Right ventricle myocardium inferior (tissue), 1 donor: ENCODE measurements around the gene APPL2. TPM values are rescaled to one million over a fixed set of nuclear protein-coding genes. Genes with fewer than 3 reads are reported as not detected.

Source experiments
- ATAC-seq: fragments of 200-7000 bp; cut with Tn5 transposase; one replicate; pipeline ENCODE4 v1.9.1; 2020; ENCODE audit warnings: mild to moderate bottlenecking, moderate library complexity
- DNase-seq: peaks from one replicate; pipeline ENCODE4 v3.0.0; 2021; ENCODE audit errors: missing footprints
- intact Hi-C: fragments of 100-400 bp; cut with DNase I; formaldehyde crosslinking; loops from one replicate; pipeline ENCODE4 v1.11.0; 2022
- long read RNA-seq: library from polyadenylated mRNA; unstranded; transcript quantifications from one replicate; pipeline ENCODE4 v2.0.0, GENCODE V29; 2021
- total RNA-seq: library from RNA; stranded (reverse); fragmentation: NEBNext Ultra II Directional; extraction: Animal tissue kit (Norgen Biotek cat#: 25700); gene quantifications from one replicate; pipeline ENCODE4 v1.2.1, GENCODE V29; 2021
- donor health status: DM: no; HTN: yes; CAD: no; lungs with severe emphysema.

Gene APPL2, protein sequence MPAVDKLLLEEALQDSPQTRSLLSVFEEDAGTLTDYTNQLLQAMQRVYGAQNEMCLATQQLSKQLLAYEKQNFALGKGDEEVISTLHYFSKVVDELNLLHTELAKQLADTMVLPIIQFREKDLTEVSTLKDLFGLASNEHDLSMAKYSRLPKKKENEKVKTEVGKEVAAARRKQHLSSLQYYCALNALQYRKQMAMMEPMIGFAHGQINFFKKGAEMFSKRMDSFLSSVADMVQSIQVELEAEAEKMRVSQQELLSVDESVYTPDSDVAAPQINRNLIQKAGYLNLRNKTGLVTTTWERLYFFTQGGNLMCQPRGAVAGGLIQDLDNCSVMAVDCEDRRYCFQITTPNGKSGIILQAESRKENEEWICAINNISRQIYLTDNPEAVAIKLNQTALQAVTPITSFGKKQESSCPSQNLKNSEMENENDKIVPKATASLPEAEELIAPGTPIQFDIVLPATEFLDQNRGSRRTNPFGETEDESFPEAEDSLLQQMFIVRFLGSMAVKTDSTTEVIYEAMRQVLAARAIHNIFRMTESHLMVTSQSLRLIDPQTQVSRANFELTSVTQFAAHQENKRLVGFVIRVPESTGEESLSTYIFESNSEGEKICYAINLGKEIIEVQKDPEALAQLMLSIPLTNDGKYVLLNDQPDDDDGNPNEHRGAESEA
- total RNA-seq, result 20.9 TPM
- long read RNA-seq, transcript APPL2-201 (21 exons, 3,239 nt), result major isoform, 16 of 19 reads
- long read RNA-seq, partial matches to known transcripts, result 1 of 19 reads
- long read RNA-seq, other reads (novel, unspliced or antisense), result 1 of 19 reads

DNA sequence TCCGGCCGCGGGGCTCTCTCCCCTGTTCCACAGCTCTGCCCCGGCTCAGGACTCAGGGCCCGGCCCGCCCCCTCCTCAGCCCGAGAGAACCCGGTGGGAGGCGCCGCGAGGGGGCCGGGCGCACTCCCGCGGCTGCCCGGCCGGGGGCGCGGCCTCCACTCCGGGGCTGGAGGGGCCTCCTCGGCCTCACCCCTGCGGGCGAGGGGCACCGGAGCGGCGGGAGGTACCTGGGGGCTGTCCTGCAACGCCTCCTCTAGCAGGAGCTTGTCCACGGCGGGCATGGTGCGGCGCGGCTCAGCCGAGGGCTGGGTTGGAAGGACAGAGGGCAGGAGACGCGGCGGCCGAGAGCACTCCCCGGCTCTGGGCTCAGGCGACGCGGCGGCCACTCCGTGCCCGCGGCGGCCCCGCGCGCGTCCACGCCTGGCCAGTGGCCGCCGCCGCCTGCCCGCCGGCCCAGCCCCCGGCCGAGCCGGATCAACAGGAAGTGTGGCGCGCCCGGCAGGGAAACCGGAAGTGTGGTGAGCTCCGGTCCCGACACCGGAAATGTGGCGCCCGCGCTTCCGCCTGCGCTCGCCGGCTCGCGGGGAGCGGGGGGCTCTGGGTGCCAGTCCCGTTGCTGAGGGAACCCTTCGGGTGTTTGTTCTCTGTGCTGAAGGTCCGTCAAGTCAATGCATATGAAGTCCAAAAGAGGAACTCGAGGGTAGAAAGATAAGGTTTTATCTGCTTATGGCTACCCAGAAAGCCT, at the start of gene APPL2:
TSS of gene APPL2 (minus strand) at position 443 of the 745 bp plus-strand sequence. CDS start at position 281, 162 bp downstream.
- peak; percentile 96 for ATAC-seq
- intact Hi-C loops, result loop anchor here (2.0 to 10.0 kb wide), 2 partner anchors 17 to 1101 kb away; partner anchors contain the start of gene NFYB

DNA sequence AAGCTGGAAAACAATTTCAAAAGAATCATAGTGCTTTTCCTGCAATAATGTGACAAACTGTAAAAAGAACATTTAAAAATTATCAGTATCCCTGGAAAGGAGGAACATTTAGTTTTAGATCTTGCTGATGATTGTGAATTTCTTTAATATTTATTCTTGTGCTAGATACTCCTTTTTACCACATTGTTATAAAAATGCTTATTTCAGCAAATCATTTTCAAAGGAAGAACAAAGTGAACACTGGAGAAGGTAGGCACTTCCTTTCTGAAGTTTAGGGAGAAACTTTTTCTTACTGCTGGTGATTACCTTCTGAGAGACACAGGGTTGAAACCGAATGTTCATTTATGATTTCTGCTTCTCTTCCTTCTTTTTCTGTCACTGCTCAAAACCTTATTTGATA, 49.4 kb upstream of the APPL2 start:
- DNase-seq (no peak), ATAC-seq (no peak)
- intact Hi-C loops, result no loop called here

More for the DNA sequence above, at the start of gene APPL2:
- DNase-seq, result peak; percentile 96

DNA sequence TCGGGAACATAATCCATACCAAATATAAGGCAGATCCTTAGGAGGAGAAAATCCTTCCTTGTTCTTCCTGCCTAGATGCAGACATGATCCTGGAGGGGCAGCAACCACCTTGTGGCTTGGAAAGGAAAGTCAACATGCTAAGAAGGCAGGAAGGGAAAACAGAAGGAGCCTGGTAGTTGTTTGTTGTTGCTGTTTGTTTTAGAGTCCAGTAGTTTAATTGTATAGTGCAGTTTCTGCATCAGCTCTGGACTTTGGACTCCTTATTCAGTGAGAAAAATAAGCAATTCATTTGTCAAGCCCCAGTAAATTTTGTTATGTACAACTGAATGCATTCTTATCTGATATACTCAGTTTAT, 45.7 kb upstream of the APPL2 start:
- ATAC-seq (no peak), DNase-seq (no peak)
- intact Hi-C loops, result loop anchor here (5.0 kb wide), 1 partner anchor 101 kb away; no protein-coding TSS in a partner anchor

DNA sequence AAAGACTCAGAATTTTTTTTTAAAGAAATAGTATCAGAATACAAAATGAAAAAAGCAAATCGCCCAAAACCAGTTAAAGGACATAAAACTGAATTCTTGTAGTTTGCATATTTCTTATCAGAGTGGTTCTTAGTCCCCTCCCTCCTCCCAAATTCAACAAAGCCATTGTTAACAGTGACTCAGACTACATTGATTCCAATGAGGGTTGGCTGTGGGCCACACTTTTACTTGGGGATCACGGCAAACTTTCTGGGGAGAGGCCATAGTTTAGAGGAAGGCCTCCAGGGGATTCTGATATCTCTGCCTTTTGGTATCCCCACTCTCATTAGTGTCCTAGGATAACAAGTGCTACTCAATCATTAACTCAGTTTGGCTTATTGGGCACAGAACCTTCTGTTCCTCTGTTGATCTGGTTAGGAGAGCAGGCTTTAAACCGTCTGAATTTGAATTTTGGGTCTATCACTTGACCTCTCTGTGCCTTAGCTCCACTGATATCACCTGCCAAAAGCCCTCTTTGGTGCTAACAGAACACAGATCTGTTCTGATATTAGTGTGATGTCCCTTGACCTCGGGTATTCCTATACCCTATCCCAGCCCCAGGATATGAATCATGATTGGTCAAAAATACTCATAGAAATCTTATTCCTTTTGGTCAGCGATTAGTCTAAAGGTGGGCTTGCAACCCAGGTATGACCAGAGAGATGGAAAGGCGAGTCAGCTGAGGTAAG, 45.2 kb upstream of the APPL2 start:
- no peak for ATAC-seq
- DNase-seq, result no peak
- intact Hi-C loops, result loop anchor here (5.0 kb wide), 1 partner anchor 101 kb away; no protein-coding TSS in a partner anchor

DNA sequence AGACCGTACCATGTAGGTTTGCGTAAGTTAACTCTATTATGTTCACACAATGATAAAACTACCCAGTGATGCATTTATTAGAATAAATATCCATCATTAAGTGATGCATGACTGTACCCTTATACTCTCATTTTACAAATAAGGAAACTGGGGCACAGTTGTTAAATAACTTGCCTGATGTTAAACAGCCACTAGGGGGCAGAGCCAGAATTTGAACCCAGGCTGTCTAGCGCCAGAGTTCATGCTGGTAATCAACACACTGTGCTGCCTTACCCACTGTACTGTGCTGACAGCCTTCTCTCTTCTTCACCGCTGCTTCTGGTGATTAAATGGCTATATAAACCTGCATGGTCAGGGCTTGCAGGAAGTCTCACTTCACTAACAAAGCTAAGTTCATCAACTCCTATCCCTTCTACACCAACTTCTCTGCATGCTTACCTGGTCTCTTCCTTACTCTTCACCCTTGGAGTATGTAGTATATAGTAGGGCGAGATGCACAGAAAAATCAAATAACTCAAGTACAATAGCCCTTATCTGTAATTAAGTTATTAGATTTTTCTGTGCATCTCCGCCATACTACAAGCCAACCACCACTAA, 43.6 kb upstream of the APPL2 start:
- intact Hi-C loops, result loop anchor here (5.0 kb wide), 1 partner anchor 103 kb away; no protein-coding TSS in a partner anchor
- ATAC-seq (no peak), DNase-seq (no peak)

DNA sequence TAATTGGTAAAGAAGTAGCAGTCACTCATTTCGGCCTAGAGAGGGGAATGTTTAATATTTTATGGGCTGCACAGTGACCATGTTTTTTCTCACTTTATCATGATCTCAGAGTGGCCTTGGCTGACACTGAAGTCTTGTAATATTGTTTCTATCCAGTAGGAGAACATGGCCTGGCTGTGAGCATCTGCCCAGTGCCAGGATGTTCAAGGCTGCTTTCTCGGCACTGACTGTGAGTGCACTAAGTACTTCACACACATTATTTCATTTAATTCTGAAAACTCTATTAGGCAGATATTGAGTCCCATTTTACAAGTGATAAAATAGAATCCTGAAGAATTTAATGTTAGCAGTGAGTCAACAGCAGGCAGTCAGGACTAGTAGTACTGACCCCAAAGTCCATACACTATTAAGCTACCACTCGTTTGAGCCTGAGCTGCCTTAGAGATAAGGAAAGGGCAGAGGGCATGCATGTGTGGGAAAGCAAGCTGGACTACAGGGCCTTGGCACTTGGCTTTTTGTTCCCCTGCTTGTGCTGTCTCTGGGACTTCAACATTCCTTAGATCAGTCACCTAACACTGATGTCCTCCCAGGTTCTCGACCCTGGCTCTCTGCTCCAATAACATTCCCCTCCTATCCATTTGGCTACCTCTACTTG, 42.2 kb upstream of the APPL2 start:
- intact Hi-C loops, result no loop called here
- ATAC-seq, result no peak
- no peak for DNase-seq

DNA sequence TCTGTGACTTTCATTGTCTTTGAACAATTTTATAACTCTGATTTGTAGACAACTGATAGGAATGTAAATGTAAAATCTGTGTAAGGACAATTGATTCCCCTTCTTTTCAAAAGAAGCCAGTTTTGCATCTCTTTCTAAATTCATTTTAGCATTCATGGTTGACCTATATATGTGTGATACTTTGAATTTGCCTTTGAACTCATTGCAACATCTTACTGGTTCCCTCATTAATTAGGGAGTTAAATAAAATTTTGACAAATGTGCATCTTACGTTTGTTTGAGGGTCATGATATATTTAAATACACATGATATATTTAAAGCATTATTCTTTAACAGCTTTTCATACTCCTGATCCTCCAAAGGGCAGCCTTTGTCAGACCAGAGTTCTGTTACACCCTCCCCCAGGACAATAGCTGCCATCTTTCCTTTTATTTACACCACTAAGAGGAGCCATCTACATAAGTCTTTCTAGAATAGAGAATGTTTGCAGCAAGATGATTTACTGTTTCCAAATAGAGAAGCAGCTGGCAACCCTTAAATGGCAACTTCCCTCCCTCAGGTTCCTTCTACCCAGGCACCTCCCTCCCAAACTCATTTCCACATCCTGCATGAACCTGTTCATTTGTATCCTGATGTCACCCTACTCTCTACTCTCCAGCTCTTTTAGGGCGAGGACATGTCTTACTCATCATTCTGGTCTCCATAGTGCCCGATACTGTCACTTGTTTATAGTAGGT, 40.2 kb upstream of the APPL2 start:
- DNase-seq (no peak), ATAC-seq (no peak)
- intact Hi-C loops, result no loop called here

DNA sequence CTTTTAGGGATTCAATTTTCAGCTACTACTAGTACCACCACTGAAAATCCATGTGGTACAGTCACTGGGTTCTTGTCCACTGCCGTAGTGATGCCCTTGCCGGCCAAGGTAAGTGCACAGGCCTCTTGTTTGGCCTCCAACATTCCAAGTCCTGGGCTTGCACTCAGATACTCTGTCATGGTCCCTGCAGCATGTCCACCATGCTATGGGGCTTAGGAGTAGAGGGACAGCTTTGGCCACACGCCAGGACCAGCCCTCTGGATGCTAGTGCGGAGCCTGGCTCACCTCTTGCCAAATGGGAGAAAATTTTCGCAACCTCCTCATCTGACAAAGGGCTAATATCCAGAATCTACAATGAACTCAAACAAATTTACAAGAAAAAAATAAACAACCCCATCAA, 38.6 kb upstream of the APPL2 start:
- intact Hi-C loops, result no loop called here
- ATAC-seq (no peak), DNase-seq (no peak)

DNA sequence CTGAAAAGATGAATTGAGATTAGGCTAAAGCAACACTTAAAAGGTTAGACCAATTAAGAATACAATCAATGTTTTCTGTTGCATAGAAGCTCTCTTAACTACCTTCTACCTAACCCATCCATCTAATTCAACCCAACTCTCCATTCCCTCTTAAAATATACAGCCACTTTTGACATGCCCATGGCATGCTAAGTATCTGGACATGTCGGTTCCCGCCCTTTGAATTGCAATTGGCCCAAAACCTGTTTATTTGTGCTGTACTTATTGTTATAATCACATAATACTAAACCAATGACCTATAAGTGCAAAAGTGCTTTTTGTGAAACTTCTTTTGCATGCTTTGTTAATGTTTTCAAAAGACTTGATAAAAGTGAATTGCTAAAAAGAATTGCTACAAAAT, 37.6 kb upstream of the APPL2 start:
- DNase-seq, result no peak
- intact Hi-C loops, result no loop called here
- no peak for ATAC-seq

DNA sequence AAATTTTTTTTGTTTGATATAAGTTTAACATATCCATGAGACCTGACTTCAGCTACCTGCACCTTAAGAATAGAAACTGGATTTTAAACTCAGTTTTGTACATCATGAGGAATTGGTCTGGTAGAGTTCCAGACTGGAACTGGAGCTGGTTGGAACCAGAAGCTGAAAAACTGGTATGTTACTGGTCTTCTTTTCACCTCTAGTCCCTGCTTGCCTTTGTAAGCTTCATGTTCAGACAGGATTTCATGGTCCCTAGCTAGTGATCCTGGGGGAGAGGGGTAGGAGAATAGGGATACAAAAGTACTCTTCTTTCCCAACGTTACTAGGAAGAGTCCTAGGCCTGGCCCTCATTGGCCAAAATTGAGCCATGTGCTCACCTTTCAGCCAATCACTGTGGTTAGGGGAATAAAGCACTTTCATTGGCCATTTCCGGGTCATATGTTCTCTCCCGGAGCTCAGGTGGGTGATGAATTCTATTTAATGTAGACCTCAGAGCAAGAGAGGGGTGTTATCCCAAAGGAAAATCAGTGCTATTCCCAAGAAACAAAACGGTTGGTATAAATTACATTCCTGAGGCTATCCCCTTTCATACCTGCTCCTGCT, 36.9 kb upstream of the APPL2 start:
- intact Hi-C loops, result no loop called here
- ATAC-seq (no peak), DNase-seq (no peak)

DNA sequence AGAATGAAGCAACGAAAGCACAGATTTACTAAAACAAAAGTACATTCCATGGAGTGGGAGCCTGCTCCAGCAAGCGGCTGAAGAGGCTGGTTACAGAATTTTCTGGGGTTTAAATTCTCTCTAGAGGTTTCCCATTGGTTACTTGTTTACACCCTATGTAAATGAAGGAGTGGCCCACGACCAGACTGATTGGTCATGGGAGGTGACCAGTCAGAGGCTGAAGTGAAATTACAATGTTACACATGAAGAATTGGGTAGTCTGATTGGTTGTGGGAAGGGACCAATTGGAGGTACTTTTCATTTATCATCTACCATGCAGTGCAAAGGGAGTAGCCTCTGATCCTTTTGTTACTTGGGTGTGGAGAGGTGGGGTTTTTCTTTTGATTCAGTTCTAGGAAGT, 36.2 kb upstream of the APPL2 start:
- ATAC-seq, result no peak
- intact Hi-C loops, result no loop called here

DNA sequence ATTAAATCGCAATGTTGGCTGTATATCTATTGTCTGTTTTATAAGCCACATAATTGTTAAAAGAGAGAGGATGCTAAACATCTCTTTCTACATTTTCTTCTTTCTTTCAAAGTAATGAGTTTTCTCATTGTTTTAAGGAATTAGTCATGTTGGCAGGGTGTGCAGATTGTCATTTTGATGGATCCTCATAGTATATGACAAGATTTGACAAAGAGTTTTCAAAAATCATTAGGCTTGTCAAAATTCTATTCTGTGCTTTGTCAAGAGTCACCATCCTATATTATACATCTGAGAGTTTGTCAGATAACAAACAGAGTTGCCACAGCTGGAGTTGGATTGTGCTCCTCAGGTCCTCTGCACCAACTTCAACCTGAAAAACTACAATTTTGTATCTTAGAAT, 35.4 kb upstream of the APPL2 start:
- ATAC-seq (no peak), DNase-seq (no peak)
- intact Hi-C loops, result no loop called here

More for the DNA sequence above, 36.2 kb upstream of the APPL2 start:
- no peak for DNase-seq

DNA sequence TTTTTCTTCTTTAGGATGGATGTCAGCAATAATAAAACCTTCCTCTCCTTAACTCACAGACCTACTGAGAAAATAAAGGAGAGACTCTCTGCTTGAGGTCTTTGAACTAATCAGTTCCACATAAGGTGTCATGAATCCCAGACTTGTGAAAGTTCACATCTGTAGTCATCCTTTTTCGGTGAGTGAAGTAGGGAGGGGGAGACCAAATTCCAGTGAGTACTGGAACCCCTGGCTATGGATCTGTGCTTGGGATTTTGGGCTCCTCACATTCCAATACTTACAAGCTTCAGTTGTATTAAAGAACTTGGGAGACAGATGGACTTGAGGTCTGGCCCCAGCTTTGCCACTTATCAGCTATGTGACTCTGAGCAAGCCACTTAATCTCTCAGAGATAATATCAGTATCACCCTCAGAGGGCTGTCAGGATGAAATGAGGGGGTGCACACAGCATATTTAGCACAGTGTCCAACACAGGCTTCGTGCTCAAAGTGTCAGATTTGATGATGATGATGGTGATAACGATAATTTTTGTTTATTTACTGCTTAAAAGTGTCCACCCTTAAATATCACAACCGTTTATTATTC, 34.8 kb upstream of the APPL2 start:
- DNase-seq, result no peak
- ATAC-seq, result no peak
- intact Hi-C loops, result no loop called here

DNA sequence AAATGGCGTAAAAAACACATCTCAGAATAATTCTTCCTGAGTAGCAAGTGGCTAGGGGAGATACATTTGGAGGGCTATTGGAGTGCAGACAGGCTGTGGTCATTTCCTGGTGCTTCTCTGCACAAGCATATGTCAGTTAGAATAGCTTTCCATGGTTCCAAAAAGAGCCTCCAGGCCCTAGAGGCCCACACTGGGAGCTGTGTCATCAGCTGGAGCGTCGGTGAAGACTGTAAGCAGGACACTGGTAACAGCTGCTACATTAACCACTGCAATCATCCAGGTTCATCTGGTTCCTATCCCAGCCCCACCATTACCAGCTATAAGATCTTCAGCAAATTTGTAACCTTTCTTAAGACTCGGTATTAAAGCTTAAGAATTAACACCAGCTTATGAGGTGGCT, 31.7 kb upstream of the APPL2 start:
- ATAC-seq, result no peak
- intact Hi-C loops, result no loop called here
- no peak for DNase-seq

DNA sequence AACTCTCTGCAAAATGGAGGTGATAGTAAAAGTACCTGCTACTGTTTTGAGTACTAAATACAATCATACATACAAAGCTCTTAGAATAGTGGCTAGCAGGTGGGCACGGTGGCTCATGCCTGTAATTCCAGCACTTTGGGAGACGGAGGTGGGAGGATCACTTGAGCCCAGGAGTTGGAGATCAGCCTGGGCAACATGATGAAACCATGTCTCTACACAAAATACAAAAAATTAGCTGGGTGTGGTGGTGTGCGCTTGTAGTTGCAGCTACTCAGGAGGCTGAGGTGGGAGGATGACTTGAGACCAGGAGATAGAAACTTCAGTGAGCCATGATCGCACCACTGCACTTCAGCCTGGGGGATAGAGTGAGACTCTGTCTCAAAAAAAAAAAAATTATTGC, 28.8 kb upstream of the APPL2 start:
- DNase-seq (no peak), ATAC-seq (no peak)
- intact Hi-C loops, result no loop called here

DNA sequence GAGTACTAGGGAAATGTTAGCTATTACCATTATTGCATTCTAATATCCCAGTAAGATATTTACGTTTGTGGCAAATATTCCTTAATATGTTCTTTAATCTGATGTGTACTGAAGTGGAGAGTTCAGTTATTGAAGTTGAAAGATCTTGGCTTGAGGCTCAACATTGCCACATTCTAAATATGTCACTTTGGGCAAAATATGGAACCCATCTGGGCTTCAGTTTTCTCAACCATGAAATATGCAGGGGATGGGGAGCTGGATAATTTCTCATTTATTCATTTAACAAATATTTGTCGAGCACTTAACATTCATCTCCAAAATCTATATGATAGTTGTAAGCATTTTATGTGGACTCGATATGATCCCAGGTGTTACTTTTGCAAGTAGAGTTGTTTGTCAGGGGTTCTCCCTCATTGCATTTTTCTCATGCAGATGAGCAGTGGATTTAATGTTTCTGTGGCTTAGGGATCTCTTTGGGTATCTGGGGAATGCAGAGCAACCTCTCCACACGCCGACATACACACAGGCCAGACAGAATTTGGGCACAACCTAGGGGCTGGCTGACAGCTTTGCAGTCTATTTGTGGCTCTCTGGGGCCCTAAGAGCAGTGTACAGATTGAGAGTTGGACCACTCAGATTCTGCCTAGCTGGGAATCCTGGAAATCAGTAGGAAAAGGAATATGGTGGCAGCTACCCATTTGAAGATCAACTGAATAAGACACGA, 26.6 kb upstream of the APPL2 start:
- DNase-seq (no peak), ATAC-seq (no peak)
- intact Hi-C loops, result no loop called here
